ENCODE results near the gene HELZ2. TPM values are rescaled to one million over a fixed set of nuclear protein-coding genes. Genes with fewer than 3 reads are reported as not detected.

Gene HELZ2
- total and polyA plus RNA-seq, 4 experiments from 2014 or later, result 2.0 to 45.4 (median 23.0) TPM

GRCh38 chr20:63585616-63586565 is 11.9 kb upstream of the HELZ2 start:
- peaks cover 11% of the 10 kb centered on the region for H3K4me1 ChIP-seq (ENCODE audit: insufficient read depth, low read length)
- no peak overlapping the region for H3K27ac ChIP-seq (ENCODE audit: low read depth, low read length)
- intact Hi-C loops (cut with micrococcal nuclease), result no loop called here
- peaks cover 8% of the 10 kb centered on the region for H3K36me3 ChIP-seq (ENCODE audit: insufficient read depth, low read length)
- POLR2A ChIA-PET (ENCODE audit: partially characterized antibody), result no interaction called here
- Mint-ChIP-seq H3K27ac (peak overlapping the region in 1 of 7 donors; percentile 10), H3K9me3 (no peaks in the 10 kb centered on the region), H3K4me3 (no peak overlapping the region), H3K4me1 (peaks cover 0 to 12% (median 2%) of the 10 kb centered on the region in 4 donors), H3K36me3 (peaks cover 10 to 21% of the 10 kb centered on the region in 2 donors), H3K27me3 (no peaks in the 10 kb centered on the region)
- DNase-seq, result no peak
- no peak overlapping the region for H3K4me3 ChIP-seq (ENCODE audit: low read length in 2 of 2)
- no peaks in the 10 kb centered on the region for H3K9me3 ChIP-seq (ENCODE audit: control insufficient read depth in 1 of 2, low read length in 2 of 2)
- CTCF ChIA-PET (ENCODE audit: partially characterized antibody), result interaction anchor here (1.3 kb wide), 1 partner anchor 48 kb away, joined by 3 read pairs; no protein-coding TSS in a partner anchor
- no peaks in the 10 kb centered on the region for H3K27me3 ChIP-seq (ENCODE audit: insufficient read depth, low read length)

- Histone ChIP-seq H3K36me3 (ENCODE audit: insufficient read depth, low read length) (no peaks in the 10 kb centered on the region), H3K27ac (ENCODE audit: low read depth, low read length) (no peak overlapping the region), H3K27me3 (ENCODE audit: insufficient read depth, low read length) (no peaks in the 10 kb centered on the region), H3K4me1 (ENCODE audit: insufficient read depth, low read length) (peaks cover 3% of the 10 kb centered on the region), H3K9me3 (ENCODE audit: control insufficient read depth in 1 of 2, low read length in 2 of 2) (no peaks in the 10 kb centered on the region), H3K4me3 (ENCODE audit: low read length in 2 of 2) (no peak overlapping the region)
- no peaks in the 10 kb centered on the region for H3K27me3 Mint-ChIP-seq
- H3K27ac Mint-ChIP-seq, result peak overlapping the region in 1 of 7 donors; percentile 64
- intact Hi-C loops (cut with micrococcal nuclease), result loop anchor here (5.0 kb wide), 1 partner anchor 280 kb away; the partner anchor contains the start of gene ABHD16B
- peaks cover 0 to 13% (median 6%) of the 10 kb centered on the region in 4 donors for H3K4me1 Mint-ChIP-seq
- H3K36me3 Mint-ChIP-seq, result peaks cover 2 to 3% of the 10 kb centered on the region in 2 donors
- H3K9me3 Mint-ChIP-seq, result no peaks in the 10 kb centered on the region
- POLR2A ChIA-PET (ENCODE audit: partially characterized antibody), result interaction anchor here (1.0 to 1.5 kb wide), 4 partner anchors 34 to 158 kb away, joined by 3 read pairs; partner anchors contain the start of genes ARFRP1 and ZGPAT
- no peak for DNase-seq
- CTCF ChIA-PET (ENCODE audit: partially characterized antibody), result interaction anchor here (0.7 to 3.9 kb wide), 6 partner anchors 15 to 392 kb away, joined by 3 to 18 read pairs (median 4); partner anchors contain the start of gene TPD52L2
- H3K4me3 Mint-ChIP-seq, result no peak overlapping the region
Observed at GRCh38 chr20:63582382-63583063, 8.5 kb upstream of the HELZ2 start.

- peaks cover 3% of the 10 kb centered on the region for H3K4me1 ChIP-seq (ENCODE audit: insufficient read depth, low read length)
- H3K4me3 Mint-ChIP-seq, result peak overlapping the region in 1 of 8 donors; percentile 43
- CTCF ChIA-PET (ENCODE audit: partially characterized antibody), result interaction anchor here (1.4 to 3.9 kb wide), 3 partner anchors 13 to 61 kb away, joined by 4 to 18 read pairs (median 6); partner anchors contain the start of gene PTK6
Observed at GRCh38 chr20:63580796-63581461, 6.9 kb upstream of the HELZ2 start.

GRCh38 chr20:63579017-63579694 is 5.1 kb upstream of the HELZ2 start:
- DNase-seq, result no peak
- no peaks in the 10 kb centered on the region for H3K9me3 Mint-ChIP-seq
- no peak overlapping the region for H3K4me3 Mint-ChIP-seq
- peaks cover 8% of the 10 kb centered on the region for H3K4me1 ChIP-seq (ENCODE audit: insufficient read depth, low read length)
- intact Hi-C loops (cut with micrococcal nuclease), result no loop called here
- no peaks in the 10 kb centered on the region for H3K36me3 ChIP-seq (ENCODE audit: insufficient read depth, low read length)
- H3K27ac Mint-ChIP-seq, result no peak overlapping the region
- no peak overlapping the region for H3K27ac ChIP-seq (ENCODE audit: low read depth, low read length)
- no peaks in the 10 kb centered on the region for H3K9me3 ChIP-seq (ENCODE audit: control insufficient read depth in 1 of 2, low read length in 2 of 2)
- ChIA-PET POLR2A (ENCODE audit: partially characterized antibody) (no interaction called here), CTCF (ENCODE audit: partially characterized antibody) (interaction anchor here (1.3 kb wide), 1 partner anchor 41 kb away, joined by 3 read pairs; no protein-coding TSS in a partner anchor)
- H3K4me1 Mint-ChIP-seq, result peaks cover 1 to 13% (median 6%) of the 10 kb centered on the region in 4 donors
- no peaks in the 10 kb centered on the region for H3K27me3 ChIP-seq (ENCODE audit: insufficient read depth, low read length)
- no peak overlapping the region for H3K4me3 ChIP-seq (ENCODE audit: low read length in 2 of 2)
- H3K36me3 Mint-ChIP-seq, result no peaks in the 10 kb centered on the region
- H3K27me3 Mint-ChIP-seq, result no peaks in the 10 kb centered on the region

More at GRCh38 chr20:63580796-63581461, 6.9 kb upstream of the HELZ2 start:
- no peaks in the 10 kb centered on the region for H3K27me3 ChIP-seq (ENCODE audit: insufficient read depth, low read length)
- Mint-ChIP-seq H3K27me3 (no peaks in the 10 kb centered on the region), H3K27ac (peak overlapping the region in 2 of 7 donors; percentile 7 to 16), H3K4me1 (peaks cover 1 to 13% (median 6%) of the 10 kb centered on the region in 4 donors), H3K36me3 (peaks cover 0 to 2% of the 10 kb centered on the region in 2 donors), H3K9me3 (no peaks in the 10 kb centered on the region)
- intact Hi-C loops (cut with micrococcal nuclease), result loop anchor here (1.0 to 5.0 kb wide), 4 partner anchors 61 to 281 kb away; partner anchors contain the start of genes ABHD16B and STMN3
- H3K27ac ChIP-seq (ENCODE audit: low read depth, low read length), result no peak overlapping the region
- POLR2A ChIA-PET (ENCODE audit: partially characterized antibody), result interaction anchor here (1.0 to 1.8 kb wide), 5 partner anchors 46 to 284 kb away, joined by 3 to 11 read pairs (median 4); partner anchors contain the start of genes GMEB2, RTEL1 and TPD52L2
- H3K9me3 ChIP-seq (ENCODE audit: control insufficient read depth in 1 of 2, low read length in 2 of 2), result no peaks in the 10 kb centered on the region
- no peak overlapping the region for H3K4me3 ChIP-seq (ENCODE audit: low read length in 2 of 2)
- peak; percentile 68 to 82 (median 78) for DNase-seq
- no peaks in the 10 kb centered on the region for H3K36me3 ChIP-seq (ENCODE audit: insufficient read depth, low read length)

GRCh38 chr20:63578224-63579016 is 4.4 kb upstream of the HELZ2 start:
- no peaks in the 10 kb centered on the region for H3K9me3 Mint-ChIP-seq
- ChIA-PET POLR2A (ENCODE audit: partially characterized antibody) (no interaction called here), CTCF (ENCODE audit: partially characterized antibody) (interaction anchor here (1.0 to 1.5 kb wide), 4 partner anchors 27 to 64 kb away, joined by 3 to 5 read pairs (median 3); no protein-coding TSS in a partner anchor)
- H3K27me3 ChIP-seq (ENCODE audit: insufficient read depth, low read length), result no peaks in the 10 kb centered on the region
- no peak for DNase-seq
- no peak overlapping the region for H3K27ac ChIP-seq (ENCODE audit: low read depth, low read length)
- H3K27me3 Mint-ChIP-seq, result no peaks in the 10 kb centered on the region
- no peak overlapping the region for H3K4me3 ChIP-seq (ENCODE audit: low read length in 2 of 2)
- intact Hi-C loops (cut with micrococcal nuclease), result loop anchor here (1.0 kb wide), 1 partner anchor 40 kb away; no protein-coding TSS in a partner anchor
- peaks cover 11% of the 10 kb centered on the region for H3K4me1 ChIP-seq (ENCODE audit: insufficient read depth, low read length)
- no peaks in the 10 kb centered on the region for H3K36me3 Mint-ChIP-seq
- no peaks in the 10 kb centered on the region for H3K9me3 ChIP-seq (ENCODE audit: control insufficient read depth in 1 of 2, low read length in 2 of 2)
- no peaks in the 10 kb centered on the region for H3K36me3 ChIP-seq (ENCODE audit: insufficient read depth, low read length)
- no peak overlapping the region for H3K27ac Mint-ChIP-seq
- H3K4me3 Mint-ChIP-seq, result no peak overlapping the region
- peaks cover 1 to 13% (median 6%) of the 10 kb centered on the region in 4 donors for H3K4me1 Mint-ChIP-seq

Measured in CD4-positive, alpha-beta memory T cell (primary cell).